Stimulated activated CD8-positive, alpha-beta memory T cell treated with anti-CD3 and anti-CD28 coated beads, Interleukin-7, amount 100 ng/mL, for 24 hours (primary cell): ENCODE results near the gene FGD2.

Experiments used
- DNase-seq: peaks from one replicate; pipeline ENCODE4 v3.0.0-alpha.2; 2020; ENCODE audit warnings: low read depth

The FGD2 gene

GRCh38 chr6:36970892-36971842, 34.3 kb upstream of the FGD2 start:
- DNase-seq: no peak

DNA sequence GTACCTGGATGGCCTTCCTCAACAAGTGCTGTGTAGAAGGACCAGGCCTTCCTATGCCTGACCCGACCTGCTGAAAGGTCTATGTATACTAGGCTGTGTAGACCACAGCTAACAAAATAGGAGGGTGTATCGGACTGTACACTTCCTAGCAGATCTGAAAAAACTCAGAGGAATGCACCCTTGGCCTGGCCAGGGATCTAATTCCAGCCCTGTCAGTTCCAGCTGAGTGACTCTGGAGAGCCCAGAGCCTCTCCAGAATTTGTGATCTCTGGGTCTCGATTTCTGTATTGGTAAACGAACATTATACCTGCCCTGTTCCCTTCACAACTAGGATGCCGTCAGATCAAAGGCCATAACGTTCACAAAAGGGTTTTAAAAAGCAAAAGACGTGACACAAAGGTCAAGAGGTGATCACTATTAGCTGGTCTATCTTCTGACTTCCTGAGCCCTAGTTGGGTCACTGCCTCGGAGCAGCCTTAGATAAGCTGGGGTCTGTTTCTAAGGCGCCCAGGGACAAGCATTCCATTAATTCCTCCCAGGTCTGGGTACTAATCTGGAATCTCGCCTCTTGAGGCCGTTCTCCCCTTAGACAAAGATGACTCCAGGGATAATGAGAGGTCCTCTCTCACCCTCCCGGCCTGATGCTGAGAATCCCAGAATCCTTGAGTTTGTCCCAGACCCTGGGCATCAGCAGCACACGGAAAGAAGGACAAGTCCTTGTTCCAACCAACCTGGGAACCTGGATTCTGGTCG, 33.4 kb upstream of the FGD2 start:
- no peak for DNase-seq

- DNase-seq: no peak
These were observed 32.3 kb upstream of the FGD2 start for GRCh38 chr6:36973190-36973589.

GRCh38 chr6:36973647-36974046, 31.8 kb upstream of the FGD2 start:
- DNase-seq: no peak

- DNase-seq: no peak
These were observed 30.0 kb upstream of the FGD2 start for GRCh38 chr6:36975231-36976006.

DNA sequence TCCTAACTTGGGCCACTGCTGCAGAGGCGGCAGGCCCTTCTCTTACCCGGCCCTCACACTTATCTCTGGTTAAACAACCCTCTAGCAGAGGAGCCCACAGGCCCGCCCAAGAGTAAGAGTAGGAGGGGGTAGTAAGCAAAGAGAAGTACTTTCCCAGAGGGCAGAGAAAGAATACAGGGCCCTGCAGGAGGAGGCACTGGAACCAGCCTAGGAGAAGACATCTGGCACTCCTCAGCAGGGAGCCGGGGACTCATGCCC, 29.5 kb upstream of the FGD2 start:
- no peak for DNase-seq

- DNase-seq: no peak
These were observed 28.9 kb upstream of the FGD2 start for GRCh38 chr6:36976509-36976908.

DNA sequence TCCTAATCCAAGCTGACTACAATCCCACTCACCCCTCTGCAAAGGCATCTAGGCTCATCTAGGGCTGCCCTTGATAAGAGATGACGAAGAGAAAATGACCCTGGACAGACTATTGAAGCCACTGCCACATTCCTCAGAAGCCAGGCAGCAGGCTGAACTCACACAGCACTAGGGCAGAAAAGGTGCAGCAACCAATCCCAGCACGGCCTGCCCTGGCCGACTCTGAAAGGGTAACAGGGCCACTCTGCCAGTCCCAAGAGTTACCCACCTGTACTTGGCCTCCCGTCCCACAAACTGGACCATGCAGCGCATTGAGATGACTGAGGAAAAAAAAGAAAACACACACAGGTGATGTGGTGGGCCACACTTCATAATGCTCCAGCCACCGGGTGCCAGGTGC, 28.5 kb upstream of the FGD2 start:
- DNase-seq: no peak

- DNase-seq: no peak
These were observed 27.9 kb upstream of the FGD2 start for GRCh38 chr6:36977470-36977941.

GRCh38 chr6:36978421-36979346, 26.8 kb upstream of the FGD2 start:
- no peak for DNase-seq

- no peak for DNase-seq
These were observed 26.1 kb upstream of the FGD2 start for GRCh38 chr6:36979347-36979742.

DNA sequence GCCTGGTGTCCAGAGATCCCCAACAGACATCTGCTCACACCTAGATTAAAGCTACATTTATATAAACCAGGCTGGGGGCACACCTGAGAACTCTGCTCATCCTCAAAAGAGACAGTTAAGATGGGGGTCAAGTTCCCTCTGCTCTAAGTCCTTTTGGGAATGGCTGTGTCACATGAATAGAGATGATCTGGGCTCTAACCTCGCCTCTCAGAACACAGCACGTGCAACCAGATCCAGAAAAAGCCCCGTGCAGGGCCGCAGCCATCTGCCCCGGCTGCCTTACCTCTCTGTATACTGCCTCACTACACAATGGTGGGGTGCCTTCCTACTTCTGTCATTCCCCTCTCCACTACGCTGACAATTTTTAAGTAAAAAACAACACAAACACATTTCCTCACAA, 25.3 kb upstream of the FGD2 start:
- no peak for DNase-seq

GRCh38 chr6:36980876-36981619, 24.4 kb upstream of the FGD2 start:
- no peak for DNase-seq

- DNase-seq: no peak
These were observed 21.9 kb upstream of the FGD2 start for GRCh38 chr6:36983538-36983937.

GRCh38 chr6:36984581-36985416, 20.7 kb upstream of the FGD2 start:
- peak; percentile 33 for DNase-seq

- no peak for DNase-seq
These were observed 20.0 kb upstream of the FGD2 start for GRCh38 chr6:36985417-36985807.

GRCh38 chr6:36985808-36986703, 19.4 kb upstream of the FGD2 start, which contains the start of gene MTCH1:
MTCH1 (minus strand) TSS chr6:36986196; CDS start chr6:36986173, 23 bp downstream.
- DNase-seq: peak; percentile 62

- no peak for DNase-seq
These were observed 18.8 kb upstream of the FGD2 start for GRCh38 chr6:36986704-36987047.

DNA sequence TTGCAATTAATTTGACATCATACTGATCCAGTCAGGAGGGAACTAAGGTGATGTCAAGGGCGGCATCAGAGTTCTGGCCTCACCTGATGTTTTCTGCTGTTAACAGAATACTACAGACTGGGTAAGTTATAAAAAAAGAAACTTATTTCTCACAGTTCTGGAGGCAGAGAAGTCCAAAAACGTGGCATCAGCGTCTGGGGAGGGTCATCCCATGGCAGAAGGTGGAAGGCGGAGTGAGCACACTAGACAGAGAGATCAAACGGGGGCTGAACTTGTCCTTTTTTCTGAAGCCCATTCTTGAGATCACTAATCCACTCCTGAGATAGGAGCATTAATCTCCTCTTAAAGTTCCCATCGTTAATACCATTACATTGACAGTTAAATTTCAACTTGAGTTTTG, 16.2 kb upstream of the FGD2 start:
- DNase-seq: no peak
